HG02970 (cell line): ENCODE measurements around the gene CARMIL3.
A peak's percentile ranks its signal among the peaks of the same experiment; 100 is the strongest.

ENCODE experiments used
- ATAC-seq: cut with Tn5 transposase; IDR thresholded peaks from one replicate; pipeline ENCODE4 v1.9.1; 2021; ENCODE audit warnings: mild to moderate bottlenecking, moderate library complexity, moderate number of reproducible peaks; ENCODE audit not compliant: unreplicated experiment, low FRiP score

Gene CARMIL3

GRCh38 chr14:24074625-24075484, 23.0 kb downstream of the CARMIL3 start:
- ATAC-seq = no peak

- ATAC-seq = no peak
These were observed 23.9 kb downstream of the CARMIL3 start for GRCh38 chr14:24075485-24076301.

- no peak for ATAC-seq
These were observed 24.4 kb downstream of the CARMIL3 start for GRCh38 chr14:24076302-24076601.

- ATAC-seq = no peak
These were observed 25.3 kb downstream of the CARMIL3 start for GRCh38 chr14:24077086-24077485.

- ATAC-seq = no peak
These were observed 26.3 kb downstream of the CARMIL3 start for GRCh38 chr14:24078146-24078545.

GRCh38 chr14:24079491-24080141, 27.8 kb downstream of the CARMIL3 start:
- no peak for ATAC-seq

- no peak for ATAC-seq
These were observed 28.3 kb downstream of the CARMIL3 start for GRCh38 chr14:24080142-24080530.

- ATAC-seq = peak; percentile 62
These were observed 29.3 kb downstream of the CARMIL3 start for GRCh38 chr14:24080888-24081738.

GRCh38 chr14:24081739-24082211, 30.0 kb downstream of the CARMIL3 start:
- no peak for ATAC-seq

GRCh38 chr14:24082411-24083080, 30.7 kb downstream of the CARMIL3 start:
- ATAC-seq = no peak

- no peak for ATAC-seq
These were observed 31.7 kb downstream of the CARMIL3 start for GRCh38 chr14:24083462-24083861.

GRCh38 chr14:24084440-24084839, 32.6 kb downstream of the CARMIL3 start:
- ATAC-seq = no peak

GRCh38 chr14:24085215-24085614, 33.4 kb downstream of the CARMIL3 start:
- ATAC-seq = no peak

- ATAC-seq = no peak
These were observed 34.6 kb downstream of the CARMIL3 start for GRCh38 chr14:24086193-24086955.

GRCh38 chr14:24087004-24087403, 35.2 kb downstream of the CARMIL3 start:
- no peak for ATAC-seq

- no peak for ATAC-seq
These were observed 36.3 kb downstream of the CARMIL3 start for GRCh38 chr14:24088095-24088494.

- no peak for ATAC-seq
These were observed 38.1 kb downstream of the CARMIL3 start for GRCh38 chr14:24089890-24090289.

- no peak for ATAC-seq
These were observed 40.3 kb downstream of the CARMIL3 start for GRCh38 chr14:24092110-24092504.
